ENCODE measurements around the gene MALT1.
"Not testable (repeated sequence)": the region's sequence is repeated elsewhere in the genome, so short reads cannot be mapped to it uniquely, and the experiment has no call there.

Gene MALT1

DNA sequence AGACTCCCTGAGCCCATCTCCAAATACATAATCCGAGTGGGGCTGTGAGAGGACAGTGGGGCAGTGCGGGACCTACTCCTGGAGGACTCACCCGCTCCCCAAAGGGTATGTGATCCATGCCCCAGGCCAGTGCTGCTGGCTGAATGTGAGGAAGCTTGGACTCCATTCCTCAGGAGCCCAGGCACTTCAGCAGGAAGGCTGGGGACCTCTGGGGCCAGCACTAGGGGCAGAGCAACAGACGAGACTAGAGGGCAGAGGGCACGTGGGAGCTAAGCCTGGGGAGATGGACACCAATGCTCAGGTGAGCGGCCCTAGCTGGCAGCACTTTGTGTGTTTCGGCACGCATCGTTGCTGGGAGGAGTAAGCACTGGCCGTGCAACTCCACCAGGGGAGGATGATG lies 84.9 kb downstream of the MALT1 start:
- H3K79me2 ChIP-seq (ENCODE audit: low read length), result no peaks in the 10 kb centered on the region
- peaks cover 11% of the 10 kb centered on the region; the same call in 1 of the 2 replicates for H3F3A ChIP-seq (ENCODE audit: insufficient read depth, low read length)
- H3K9me2 ChIP-seq (replicated peaks; ENCODE audit: insufficient read depth, low read length), result no peaks in the 10 kb centered on the region
- H4K20me1 ChIP-seq (ENCODE audit: insufficient read depth, low read length), result no peaks in the 10 kb centered on the region
- no peak overlapping the region for H3K27ac ChIP-seq (ENCODE audit: low read length)
- no peak for DNase-seq
- no peak for TF ChIP-seq EZH2phosphoT487 (IDR thresholded peaks at IDR 0.05; ENCODE audit: low read length)
- TF ChIP-seq EZH2 (optimal IDR thresholded peaks at IDR 0.05; ENCODE audit: low read depth, low read length), result no peak
- TF ChIP-seq, protein P1, sequence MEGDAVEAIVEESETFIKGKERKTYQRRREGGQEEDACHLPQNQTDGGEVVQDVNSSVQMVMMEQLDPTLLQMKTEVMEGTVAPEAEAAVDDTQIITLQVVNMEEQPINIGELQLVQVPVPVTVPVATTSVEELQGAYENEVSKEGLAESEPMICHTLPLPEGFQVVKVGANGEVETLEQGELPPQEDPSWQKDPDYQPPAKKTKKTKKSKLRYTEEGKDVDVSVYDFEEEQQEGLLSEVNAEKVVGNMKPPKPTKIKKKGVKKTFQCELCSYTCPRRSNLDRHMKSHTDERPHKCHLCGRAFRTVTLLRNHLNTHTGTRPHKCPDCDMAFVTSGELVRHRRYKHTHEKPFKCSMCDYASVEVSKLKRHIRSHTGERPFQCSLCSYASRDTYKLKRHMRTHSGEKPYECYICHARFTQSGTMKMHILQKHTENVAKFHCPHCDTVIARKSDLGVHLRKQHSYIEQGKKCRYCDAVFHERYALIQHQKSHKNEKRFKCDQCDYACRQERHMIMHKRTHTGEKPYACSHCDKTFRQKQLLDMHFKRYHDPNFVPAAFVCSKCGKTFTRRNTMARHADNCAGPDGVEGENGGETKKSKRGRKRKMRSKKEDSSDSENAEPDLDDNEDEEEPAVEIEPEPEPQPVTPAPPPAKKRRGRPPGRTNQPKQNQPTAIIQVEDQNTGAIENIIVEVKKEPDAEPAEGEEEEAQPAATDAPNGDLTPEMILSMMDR (IDR thresholded peaks at IDR 0.05; ENCODE audit: low read length), result no peak
- no peak overlapping the region for H2AFZ ChIP-seq (ENCODE audit: low read length)
- no peaks in the 10 kb centered on the region for H3K9me3 ChIP-seq (replicated peaks; ENCODE audit: insufficient read depth, low read length)
- H3K36me3 ChIP-seq (replicated peaks; ENCODE audit: insufficient read depth, low read length), result no peaks in the 10 kb centered on the region
- H3K4me1 ChIP-seq (ENCODE audit: low read length), result peaks cover 12% of the 10 kb centered on the region
- H3K27me3 ChIP-seq (replicated peaks; ENCODE audit: insufficient read depth, low read length), result peaks cover 14% of the 10 kb centered on the region
- no peak overlapping the region for H3K4me3 ChIP-seq (ENCODE audit: low read length)
- no peak overlapping the region for H3K4me2 ChIP-seq (ENCODE audit: low read depth, low read length)
- H3K9ac ChIP-seq (ENCODE audit: low read length), result no peak overlapping the region

DNA sequence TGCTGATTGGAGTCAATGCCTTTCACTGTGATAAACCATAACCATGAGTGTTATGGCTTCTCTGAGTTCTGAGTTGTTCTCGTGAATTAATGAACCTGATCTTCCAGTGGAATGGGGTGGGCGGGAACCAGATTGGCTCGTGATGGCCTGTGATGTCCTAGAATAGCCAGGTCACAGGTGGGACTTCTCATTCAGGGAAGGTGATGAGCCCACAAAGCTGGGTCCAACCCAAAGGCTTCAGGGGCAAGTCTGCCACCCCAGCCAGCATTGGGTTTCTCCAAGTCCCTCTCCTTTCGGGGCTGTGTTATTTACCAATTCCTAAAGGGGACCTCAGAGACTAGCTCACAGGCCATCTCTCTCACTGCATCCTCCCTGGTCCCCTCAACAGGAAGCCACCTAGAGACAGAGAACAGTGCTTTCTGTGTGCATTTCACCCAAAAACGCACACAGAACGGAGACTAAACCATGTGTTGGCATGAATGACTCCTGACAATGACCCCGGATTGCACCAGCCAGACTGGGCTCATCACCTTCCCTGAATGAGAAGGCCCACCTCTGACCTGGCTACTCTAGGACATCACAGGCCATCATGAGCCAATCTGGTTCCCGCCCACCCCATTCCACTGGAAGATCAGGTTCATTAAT lies 85.5 kb downstream of the MALT1 start:
- H3K36me3 ChIP-seq (replicated peaks; ENCODE audit: insufficient read depth, low read length), result no peaks in the 10 kb centered on the region
- H3K27ac ChIP-seq (ENCODE audit: low read length), result no peak overlapping the region
- H3K79me2 ChIP-seq (ENCODE audit: low read length), result no peaks in the 10 kb centered on the region
- H3K9me3 ChIP-seq (replicated peaks; ENCODE audit: insufficient read depth, low read length), result no peaks in the 10 kb centered on the region
- H3K9me2 ChIP-seq (replicated peaks; ENCODE audit: insufficient read depth, low read length), result no peaks in the 10 kb centered on the region
- H3K9ac ChIP-seq (ENCODE audit: low read length), result no peak overlapping the region
- no peak overlapping the region for H3K4me3 ChIP-seq (ENCODE audit: low read length)
- TF ChIP-seq, protein P1 (IDR thresholded peaks at IDR 0.05; ENCODE audit: low read length), result no peak
- TF ChIP-seq EZH2 (optimal IDR thresholded peaks at IDR 0.05; ENCODE audit: low read depth, low read length) (no peak), EZH2phosphoT487 (IDR thresholded peaks at IDR 0.05; ENCODE audit: low read length) (no peak)
- H2AFZ ChIP-seq (ENCODE audit: low read length), result no peak overlapping the region
- H3K4me2 ChIP-seq (ENCODE audit: low read depth, low read length), result no peak overlapping the region
- DNase-seq, result no peak
- H4K20me1 ChIP-seq (ENCODE audit: insufficient read depth, low read length), result no peaks in the 10 kb centered on the region
- H3F3A ChIP-seq (ENCODE audit: insufficient read depth, low read length), result peaks cover 17% of the 10 kb centered on the region
- H3K4me1 ChIP-seq (ENCODE audit: low read length), result peaks cover 18% of the 10 kb centered on the region
- H3K27me3 ChIP-seq (replicated peaks; ENCODE audit: insufficient read depth, low read length), result peaks cover 14% of the 10 kb centered on the region

DNA sequence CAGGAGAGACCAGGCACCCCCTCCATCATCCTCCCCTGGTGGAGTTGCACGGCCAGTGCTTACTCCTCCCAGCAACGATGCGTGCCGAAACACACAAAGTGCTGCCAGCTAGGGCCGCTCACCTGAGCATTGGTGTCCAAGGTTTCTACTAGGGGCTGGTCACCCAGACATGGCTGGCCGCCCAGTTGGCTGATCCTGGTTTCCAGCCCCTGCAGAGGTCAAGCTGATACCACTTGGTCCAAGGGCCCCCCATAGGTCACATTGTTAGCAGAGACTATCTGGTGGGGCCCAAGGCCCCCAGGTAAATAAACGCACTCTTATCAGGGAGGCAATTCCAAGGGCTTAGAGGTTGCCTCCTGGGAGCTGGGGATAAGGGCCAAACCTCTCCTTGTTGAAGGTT lies 86.1 kb downstream of the MALT1 start:
- not testable (repeated sequence) for H3K27ac ChIP-seq (ENCODE audit: low read length)
- peaks cover 14% of the 10 kb centered on the region for H3K27me3 ChIP-seq (replicated peaks; ENCODE audit: insufficient read depth, low read length)

DNA sequence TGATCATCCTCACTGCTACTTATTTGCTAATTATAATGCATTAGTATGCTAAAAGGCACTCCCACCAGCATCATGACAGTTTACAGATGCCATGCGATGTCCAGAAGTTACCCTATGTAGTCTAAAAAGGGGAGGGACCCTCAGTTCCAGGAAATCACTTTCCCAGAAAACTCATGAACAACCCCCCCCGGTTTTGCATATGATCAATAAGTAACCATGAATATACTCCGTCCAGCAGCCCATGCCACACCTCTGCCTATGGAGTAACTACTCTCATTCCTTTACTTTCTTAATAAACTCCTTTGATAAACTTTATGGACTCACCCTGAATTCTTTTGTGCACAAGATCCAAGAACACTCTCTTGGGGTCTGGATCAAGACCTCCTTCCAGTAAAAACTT lies 86.8 kb downstream of the MALT1 start:
- no peak for DNase-seq
- H3F3A ChIP-seq (ENCODE audit: insufficient read depth, low read length), result peaks cover 20% of the 10 kb centered on the region
- H3K9me3 ChIP-seq (replicated peaks; ENCODE audit: insufficient read depth, low read length), result no peaks in the 10 kb centered on the region
- TF ChIP-seq EZH2phosphoT487 (IDR thresholded peaks at IDR 0.05; ENCODE audit: low read length) (no peak), EZH2 (optimal IDR thresholded peaks at IDR 0.05; ENCODE audit: low read depth, low read length) (no peak)
- TF ChIP-seq, protein P1 (IDR thresholded peaks at IDR 0.05; ENCODE audit: low read length), result no peak
- H3K4me1 ChIP-seq (ENCODE audit: low read length), result peaks cover 26% of the 10 kb centered on the region
- no peak overlapping the region for H3K27ac ChIP-seq (ENCODE audit: low read length)
- H3K36me3 ChIP-seq (replicated peaks; ENCODE audit: insufficient read depth, low read length), result no peaks in the 10 kb centered on the region
- H2AFZ ChIP-seq (ENCODE audit: low read length), result no peak overlapping the region
- peaks cover 18% of the 10 kb centered on the region for H3K27me3 ChIP-seq (replicated peaks; ENCODE audit: insufficient read depth, low read length)
- no peaks in the 10 kb centered on the region for H3K9me2 ChIP-seq (replicated peaks; ENCODE audit: insufficient read depth, low read length)
- no peak overlapping the region for H3K9ac ChIP-seq (ENCODE audit: low read length)
- H4K20me1 ChIP-seq (ENCODE audit: insufficient read depth, low read length), result no peaks in the 10 kb centered on the region
- H3K4me3 ChIP-seq (ENCODE audit: low read length), result no peak overlapping the region
- no peaks in the 10 kb centered on the region for H3K79me2 ChIP-seq (ENCODE audit: low read length)
- no peak overlapping the region for H3K4me2 ChIP-seq (ENCODE audit: low read depth, low read length)

More for the DNA sequence above, 86.1 kb downstream of the MALT1 start:
- not testable (repeated sequence) for H4K20me1 ChIP-seq (ENCODE audit: insufficient read depth, low read length); H3K36me3 ChIP-seq (replicated peaks; ENCODE audit: insufficient read depth, low read length); H3K79me2 ChIP-seq (ENCODE audit: low read length); H2AFZ ChIP-seq (ENCODE audit: low read length); H3K9ac ChIP-seq (ENCODE audit: low read length); H3K9me2 ChIP-seq (replicated peaks; ENCODE audit: insufficient read depth, low read length); H3K9me3 ChIP-seq (replicated peaks; ENCODE audit: insufficient read depth, low read length); DNase-seq; H3K4me3 ChIP-seq (ENCODE audit: low read length); H3K4me2 ChIP-seq (ENCODE audit: low read depth, low read length)
- H3K4me1 ChIP-seq (ENCODE audit: low read length), result peaks cover 24% of the 10 kb centered on the region
- H3F3A ChIP-seq (ENCODE audit: insufficient read depth, low read length), result peaks cover 20% of the 10 kb centered on the region
